PC-3 (cell line): ENCODE results near the gene TTLL1.

ENCODE experiments used
- CTCF ChIP-seq: fragments of 300-600 bp; sonication (generic); conservative IDR thresholded peaks from 2 replicates; pipeline ENCODE4 v1.5.1; 2017; ENCODE audit warnings: antibody characterized with exemption, low read depth, mild to moderate bottlenecking, low read length
- EZH2 ChIP-seq: fragments of 300-600 bp; sonication (generic); IDR thresholded peaks from one replicate; pipeline ENCODE4 v1.6.1; 2017; ENCODE audit warnings: antibody characterized with exemption, mild to moderate bottlenecking, low read length; ENCODE audit not compliant: unreplicated experiment
- EZH2phosphoT487 ChIP-seq: fragments of 300-600 bp; sonication (generic); IDR thresholded peaks from 2 replicates; pipeline ENCODE4 v1.6.1; 2018; ENCODE audit warnings: mild to moderate bottlenecking, antibody characterized with exemption, low read length, borderline replicate concordance

DNA sequence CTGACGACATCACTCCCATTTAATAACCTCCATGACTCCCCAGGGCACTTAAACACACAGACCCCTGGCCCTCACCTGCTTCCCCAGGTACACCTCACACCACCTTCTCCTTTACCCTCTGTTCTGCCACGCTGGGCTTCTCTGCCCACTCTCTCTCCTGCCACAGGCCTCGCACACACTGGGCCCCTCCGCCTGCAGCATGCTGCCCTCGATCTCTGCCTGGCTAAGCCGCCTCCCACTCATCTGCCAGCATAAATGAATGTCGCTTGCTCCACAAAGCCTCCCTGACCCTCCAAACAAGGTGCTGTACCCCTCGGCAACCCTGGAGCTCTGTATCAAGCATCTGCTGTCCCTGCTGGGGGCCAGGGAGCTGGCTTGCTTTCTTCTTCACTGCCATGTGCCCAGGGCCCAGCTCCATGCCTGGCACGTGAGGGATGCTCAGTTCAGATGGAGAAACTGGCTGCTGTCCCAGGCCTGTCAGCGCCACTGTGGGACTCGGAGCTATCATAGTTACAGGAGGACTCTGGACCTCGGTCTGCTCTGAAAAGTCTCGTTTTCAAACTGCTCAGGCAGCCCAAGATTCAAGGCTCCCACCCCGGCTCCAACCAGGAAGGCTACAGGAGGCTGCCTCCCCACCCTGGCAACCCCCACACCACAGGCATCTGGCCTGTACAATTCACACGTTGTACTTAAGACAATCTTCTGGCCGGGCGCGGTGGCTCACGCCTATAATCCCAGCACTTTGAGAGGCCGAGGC lies 11.9 kb downstream of the TTLL1 start:
- TF ChIP-seq CTCF (no peak), EZH2 (no peak), EZH2phosphoT487 (no peak)
